GM12878 (cell line): ENCODE measurements around the gene TXNIP.

Experiments
- CTCF ChIP-seq, 3 experiments: IDR thresholded peaks in 2 of 3; conservative IDR thresholded peaks in 1 of 3; 2 replicates each; pipeline ENCODE4 v1.5.1; 2011; ENCODE audit warnings: low read depth in 3 of 3, low read length in 3 of 3, mild to moderate bottlenecking in 3 of 3, control low read depth in 2 of 3, moderate library complexity in 2 of 3, inconsistent platforms in 1 of 3, mixed read lengths in 1 of 3; ENCODE audit not compliant: control insufficient read depth in 2 of 3, insufficient read depth in 1 of 3; ENCODE audit errors: extremely low read depth in 1 of 3
- EP300 ChIP-seq, 2 experiments: fragments of 150-350 bp in 1 of 2; IDR thresholded peaks; 2 replicates each; pipeline ENCODE4 v1.6.1; 2011 to 2012; ENCODE audit warnings: low read depth in 2 of 2, low read length in 2 of 2, borderline replicate concordance in 1 of 2, improper control_type of control experiment in 1 of 2, inconsistent platforms in 1 of 2; ENCODE audit not compliant: control insufficient read depth in 1 of 2
- EZH2 ChIP-seq: IDR thresholded peaks from 2 replicates; pipeline ENCODE4 v1.6.1; 2012; ENCODE audit warnings: low read depth, mild to moderate bottlenecking, control low read depth, inconsistent platforms, low read length, borderline replicate concordance; ENCODE audit not compliant: control insufficient read depth
- JUND ChIP-seq: IDR thresholded peaks from 2 replicates; pipeline ENCODE4 v1.6.1; 2012; ENCODE audit warnings: low read depth, mild to moderate bottlenecking, low read length, improper control_type of control experiment, moderate library complexity
- RAD21 ChIP-seq: IDR thresholded peaks from 2 replicates; pipeline ENCODE4 v1.6.1; 2011; ENCODE audit warnings: mild to moderate bottlenecking, low read depth, low read length, moderate library complexity; ENCODE audit not compliant: insufficient read depth
- TAF1 ChIP-seq: IDR thresholded peaks from 2 replicates; pipeline ENCODE4 v1.6.1; 2011; ENCODE audit warnings: mild to moderate bottlenecking, low read depth, low read length, borderline replicate concordance
- ZNF274 ChIP-seq: IDR thresholded peaks from one replicate; pipeline ENCODE4 v1.8.0; 2011; ENCODE audit not compliant: insufficient read length, insufficient read depth
- TF ChIP-seq, protein P1 (sequence below): IDR thresholded peaks from 2 replicates; pipeline ENCODE4 v1.6.1; 2012; ENCODE audit warnings: low read depth, low read length, improper control_type of control experiment

- TF ChIP-seq CTCF (IDR thresholded peaks at IDR 0.05 in 2 of 3, conservative IDR thresholded peaks at IDR 0.05 in 1 of 3; ENCODE audit: control insufficient read depth in 2 of 3, extremely low read depth in 1 of 3, insufficient read depth in 1 of 3, low read depth in 3 of 3, low read length in 3 of 3) (no peak), TAF1 (no peak), EZH2 (no peak), RAD21 (no peak), JUND (no peak), EP300 (IDR thresholded peaks at IDR 0.05; ENCODE audit: borderline replicate concordance in 1 of 2, control insufficient read depth in 1 of 2, low read depth in 2 of 2, low read length in 2 of 2) (no peak), ZNF274 (no peak)
- TF ChIP-seq, protein P1, sequence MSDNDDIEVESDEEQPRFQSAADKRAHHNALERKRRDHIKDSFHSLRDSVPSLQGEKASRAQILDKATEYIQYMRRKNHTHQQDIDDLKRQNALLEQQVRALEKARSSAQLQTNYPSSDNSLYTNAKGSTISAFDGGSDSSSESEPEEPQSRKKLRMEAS: peak; percentile 31; the same call in 1 of the 2 replicates
Measured at GRCh38 chr1:145961425-145962156, 34.8 kb downstream of the TXNIP start.
